Duodenal mucosa (tissue), 2 donors: ENCODE measurements around the gene APOL4.

ENCODE experiments used
- H3K27ac ChIP-seq: one replicate; pipeline ENCODE4 v1.7.0; 2013; ENCODE audit warnings: low read depth, low read length
- H3K27me3 ChIP-seq, 2 donors: one replicate each; pipeline ENCODE4 v1.7.0; 2013; ENCODE audit warnings: low read length in 2 of 2, control low read depth in 1 of 2; ENCODE audit not compliant: insufficient read depth in 2 of 2, control insufficient read depth in 1 of 2
- H3K36me3 ChIP-seq, 2 donors: one replicate each; pipeline ENCODE4 v1.7.0; 2013; ENCODE audit warnings: low read length in 2 of 2, control low read depth in 1 of 2; ENCODE audit not compliant: insufficient read depth in 2 of 2, control insufficient read depth in 1 of 2
- H3K4me1 ChIP-seq, 2 donors: one replicate each; pipeline ENCODE4 v1.7.0; 2013; ENCODE audit warnings: low read length in 2 of 2, control low read depth in 1 of 2; ENCODE audit not compliant: insufficient read depth in 2 of 2, control insufficient read depth in 1 of 2
- H3K4me3 ChIP-seq, 2 donors: one replicate each; pipeline ENCODE4 v1.7.0; 2013; ENCODE audit warnings: low read length in 2 of 2, low read depth in 1 of 2
- H3K9ac ChIP-seq, 2 donors: one replicate each; pipeline ENCODE4 v1.7.0; 2013; ENCODE audit warnings: low read length in 2 of 2, low read depth in 1 of 2
- H3K9me3 ChIP-seq, 2 donors: one replicate each; pipeline ENCODE4 v1.7.0; 2013; ENCODE audit warnings: low read length in 2 of 2, control low read depth in 1 of 2; ENCODE audit not compliant: control insufficient read depth in 1 of 2

APOL4 gene

GRCh38 chr22:36149441-36149840, 52.2 kb downstream of the APOL4 start:
- no peak overlapping the region for H3K4me3 ChIP-seq
- H3K9me3 ChIP-seq: no peaks in the 10 kb centered on the region
- H3K27ac ChIP-seq: no peak overlapping the region
- H3K27me3 ChIP-seq: no peaks in the 10 kb centered on the region
- H3K4me1 ChIP-seq: peaks cover 21 to 29% of the 10 kb centered on the region in 2 donors
- peaks cover 8 to 25% of the 10 kb centered on the region in 2 donors for H3K36me3 ChIP-seq
- no peak overlapping the region for H3K9ac ChIP-seq

- Histone ChIP-seq H3K4me1 (peaks cover 12 to 19% of the 10 kb centered on the region in 2 donors), H3K27me3 (no peaks in the 10 kb centered on the region), H3K27ac (no peak overlapping the region), H3K36me3 (peaks cover 8 to 34% of the 10 kb centered on the region in 2 donors), H3K4me3 (no peak overlapping the region), H3K9ac (no peak overlapping the region), H3K9me3 (no peaks in the 10 kb centered on the region)
Measured at GRCh38 chr22:36148411-36148810, 53.2 kb downstream of the APOL4 start.

- peaks cover 13 to 20% of the 10 kb centered on the region in 2 donors for H3K4me1 ChIP-seq
- no peaks in the 10 kb centered on the region for H3K27me3 ChIP-seq
- no peak overlapping the region for H3K4me3 ChIP-seq
- no peaks in the 10 kb centered on the region for H3K9me3 ChIP-seq
- H3K9ac ChIP-seq: no peak overlapping the region
- H3K36me3 ChIP-seq: peaks cover 8 to 44% of the 10 kb centered on the region in 2 donors
- H3K27ac ChIP-seq: no peak overlapping the region
Measured at GRCh38 chr22:36147196-36147791, 54.3 kb downstream of the APOL4 start.

- Histone ChIP-seq H3K27ac (no peak overlapping the region), H3K9me3 (no peaks in the 10 kb centered on the region), H3K4me1 (peaks cover 13 to 17% of the 10 kb centered on the region in 2 donors), H3K4me3 (no peak overlapping the region), H3K27me3 (no peaks in the 10 kb centered on the region), H3K9ac (no peak overlapping the region), H3K36me3 (peaks cover 17 to 55% of the 10 kb centered on the region in 2 donors)
Measured at GRCh38 chr22:36145881-36146280, 55.7 kb downstream of the APOL4 start.

- Histone ChIP-seq H3K4me3 (no peak overlapping the region), H3K9me3 (no peaks in the 10 kb centered on the region), H3K4me1 (peaks cover 8 to 12% of the 10 kb centered on the region in 2 donors), H3K27ac (no peak overlapping the region), H3K9ac (no peak overlapping the region), H3K36me3 (peaks cover 17 to 63% of the 10 kb centered on the region in 2 donors), H3K27me3 (no peaks in the 10 kb centered on the region)
Measured at GRCh38 chr22:36144886-36145541, 56.6 kb downstream of the APOL4 start.

- peaks cover 5 to 7% of the 10 kb centered on the region in 2 donors for H3K4me1 ChIP-seq
- H3K9ac ChIP-seq: no peak overlapping the region
- H3K36me3 ChIP-seq: peaks cover 13 to 64% of the 10 kb centered on the region in 2 donors
- H3K9me3 ChIP-seq: no peaks in the 10 kb centered on the region
- H3K27ac ChIP-seq: no peak overlapping the region
- H3K27me3 ChIP-seq: no peaks in the 10 kb centered on the region
- no peak overlapping the region for H3K4me3 ChIP-seq
Measured at GRCh38 chr22:36143956-36144355, 57.7 kb downstream of the APOL4 start.

- Histone ChIP-seq H3K4me1 (peaks cover 5 to 7% of the 10 kb centered on the region in 2 donors), H3K9ac (no peak overlapping the region), H3K9me3 (no peaks in the 10 kb centered on the region), H3K27me3 (no peaks in the 10 kb centered on the region), H3K27ac (no peak overlapping the region), H3K36me3 (peaks cover 9 to 57% of the 10 kb centered on the region in 2 donors), H3K4me3 (no peak overlapping the region)
Measured at GRCh38 chr22:36143066-36143815, 58.4 kb downstream of the APOL4 start.

- Histone ChIP-seq H3K4me3 (no peak overlapping the region), H3K27ac (no peak overlapping the region), H3K36me3 (peaks cover 9 to 42% of the 10 kb centered on the region in 2 donors)
Measured at GRCh38 chr22:36141481-36141880, 60.1 kb downstream of the APOL4 start.

More at GRCh38 chr22:36141481-36141880, 60.1 kb downstream of the APOL4 start:
- no peaks in the 10 kb centered on the region for H3K9me3 ChIP-seq
- peaks cover 5 to 7% of the 10 kb centered on the region in 2 donors for H3K4me1 ChIP-seq
- H3K27me3 ChIP-seq: no peaks in the 10 kb centered on the region
- no peak overlapping the region for H3K9ac ChIP-seq
